GM03348 (cell line): ENCODE results near the gene TEDC1.

ENCODE experiments used
- DNase-seq: peaks from one replicate; pipeline ENCODE4 v3.0.0; 2012; ENCODE audit warnings: low spot score

The TEDC1 gene

DNA sequence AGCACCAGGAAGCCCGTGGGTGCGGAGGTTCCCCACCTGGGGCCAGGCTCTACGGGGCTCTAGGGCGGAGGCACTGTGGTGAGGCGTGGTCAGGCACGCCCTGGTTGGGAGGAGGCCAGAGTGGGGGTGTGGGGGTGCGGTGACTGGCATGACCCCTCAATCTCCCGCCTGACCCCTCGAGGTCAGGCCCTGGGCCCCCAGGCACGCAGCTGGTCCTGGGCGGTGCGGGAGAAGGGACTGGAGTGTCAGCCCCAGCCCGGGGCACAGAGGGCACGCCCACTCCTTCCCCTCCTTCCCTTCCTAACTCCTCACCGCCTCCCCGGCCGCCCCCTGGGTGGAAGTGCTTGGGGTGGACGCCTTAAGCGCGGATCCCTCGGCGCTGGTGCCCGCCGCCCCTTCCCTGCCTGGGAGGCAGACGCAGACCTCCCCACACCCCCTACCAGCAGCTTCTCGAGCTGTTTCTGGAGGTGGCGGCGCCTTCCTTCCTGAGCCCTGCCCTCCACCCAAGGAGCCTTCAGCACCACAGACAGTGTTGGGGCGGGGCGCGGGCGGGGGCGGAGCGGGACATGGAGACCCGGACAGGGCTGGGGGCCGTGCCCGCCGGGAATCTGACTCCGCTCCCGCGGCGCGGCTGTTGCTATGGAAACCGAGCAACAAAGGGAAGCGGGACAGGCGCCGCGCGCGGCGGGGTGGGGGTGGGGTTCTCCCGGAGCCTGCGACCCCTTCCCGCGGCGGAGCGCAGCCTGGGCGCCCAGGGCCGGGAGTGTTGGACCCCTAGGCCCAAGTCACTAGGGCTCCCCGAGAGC lies 17.2 kb upstream of the TEDC1 start:
- peak; percentile 90 for DNase-seq

DNA sequence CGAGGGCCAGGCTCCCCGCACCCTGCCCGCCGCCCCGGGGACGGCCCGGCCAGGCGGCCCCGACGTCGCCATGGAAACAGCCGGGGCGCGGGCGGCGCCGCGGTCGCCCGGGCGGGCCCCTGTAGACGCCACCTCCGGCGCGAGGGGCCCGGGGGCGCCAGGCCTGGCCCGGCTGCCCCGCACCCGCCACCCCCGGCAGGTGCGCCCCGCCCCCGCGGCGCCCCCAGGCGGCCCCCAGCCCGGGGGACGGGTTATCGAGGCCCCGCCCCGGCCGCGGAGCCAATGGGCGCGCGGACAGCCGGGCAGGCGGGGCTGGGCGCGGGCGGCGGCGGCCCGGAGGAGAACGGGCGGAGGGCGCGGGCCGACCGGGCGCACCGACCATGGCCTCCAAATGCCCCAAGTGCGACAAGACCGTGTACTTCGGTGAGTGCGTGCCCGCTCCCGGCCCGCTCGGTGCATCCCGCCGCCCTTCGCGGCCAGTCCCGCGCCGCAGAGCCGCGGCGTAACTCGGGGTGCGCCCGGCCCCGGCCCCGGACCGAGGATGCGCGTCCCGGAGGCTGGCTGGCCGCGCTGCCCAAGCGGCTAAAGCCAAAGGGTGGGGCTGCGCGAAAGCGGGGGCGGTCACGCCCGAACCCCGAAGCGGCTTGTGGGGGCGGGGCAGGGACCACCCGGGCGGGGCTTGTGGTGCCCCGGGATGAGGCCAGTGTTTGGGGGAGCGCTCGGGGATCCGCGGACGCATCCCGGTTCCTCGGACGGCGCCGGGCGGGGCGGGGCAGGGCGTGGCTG lies 16.4 kb upstream of the TEDC1 start, which contains the start of gene CRIP2:
CRIP2 (plus strand) TSS at position 339 of the 786 bp plus-strand sequence; CDS start at position 381, 42 bp downstream.
- DNase-seq: peak; percentile 95

DNA sequence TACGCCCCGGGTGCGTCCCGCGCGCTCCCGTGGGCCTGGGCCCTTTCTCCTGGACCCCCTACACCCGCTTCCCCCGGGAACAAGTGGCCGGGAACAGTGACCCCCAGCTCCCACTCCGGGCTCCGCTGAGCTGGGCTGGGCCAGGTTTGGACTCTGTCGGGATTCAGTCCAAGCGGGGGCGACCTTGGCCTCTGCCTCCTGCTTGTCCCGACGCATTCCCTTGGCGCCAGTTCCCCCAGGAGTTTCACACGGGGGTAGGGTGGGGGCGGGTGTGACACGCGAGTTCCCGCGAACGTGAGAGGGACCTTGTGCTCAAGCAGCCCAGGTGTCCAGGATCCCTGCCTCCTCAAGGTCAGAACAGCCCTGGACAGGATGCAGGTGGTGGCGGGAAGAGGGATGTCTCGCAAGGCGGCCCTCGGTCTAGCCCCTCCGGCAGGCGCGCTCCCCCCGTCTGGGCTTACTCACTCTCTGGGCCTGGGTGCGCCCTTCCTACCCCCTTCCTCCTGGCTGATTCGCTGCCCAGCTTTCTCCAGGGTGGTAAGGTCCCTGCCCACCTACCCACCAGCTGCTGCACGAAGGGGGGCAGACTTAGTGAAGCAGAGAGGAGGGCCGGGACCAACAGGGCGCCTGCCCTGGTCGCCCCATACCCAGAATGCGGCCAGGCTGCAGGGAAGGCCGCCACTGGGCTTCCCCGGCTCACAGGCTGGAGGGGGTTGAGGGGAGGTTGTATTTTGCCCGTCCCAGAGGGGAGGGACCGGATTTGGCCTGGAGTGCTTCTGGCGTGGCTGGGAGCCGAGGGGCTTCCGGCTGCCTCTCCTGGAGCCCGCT lies 15.6 kb upstream of the TEDC1 start:
- peak; percentile 83 for DNase-seq

DNA sequence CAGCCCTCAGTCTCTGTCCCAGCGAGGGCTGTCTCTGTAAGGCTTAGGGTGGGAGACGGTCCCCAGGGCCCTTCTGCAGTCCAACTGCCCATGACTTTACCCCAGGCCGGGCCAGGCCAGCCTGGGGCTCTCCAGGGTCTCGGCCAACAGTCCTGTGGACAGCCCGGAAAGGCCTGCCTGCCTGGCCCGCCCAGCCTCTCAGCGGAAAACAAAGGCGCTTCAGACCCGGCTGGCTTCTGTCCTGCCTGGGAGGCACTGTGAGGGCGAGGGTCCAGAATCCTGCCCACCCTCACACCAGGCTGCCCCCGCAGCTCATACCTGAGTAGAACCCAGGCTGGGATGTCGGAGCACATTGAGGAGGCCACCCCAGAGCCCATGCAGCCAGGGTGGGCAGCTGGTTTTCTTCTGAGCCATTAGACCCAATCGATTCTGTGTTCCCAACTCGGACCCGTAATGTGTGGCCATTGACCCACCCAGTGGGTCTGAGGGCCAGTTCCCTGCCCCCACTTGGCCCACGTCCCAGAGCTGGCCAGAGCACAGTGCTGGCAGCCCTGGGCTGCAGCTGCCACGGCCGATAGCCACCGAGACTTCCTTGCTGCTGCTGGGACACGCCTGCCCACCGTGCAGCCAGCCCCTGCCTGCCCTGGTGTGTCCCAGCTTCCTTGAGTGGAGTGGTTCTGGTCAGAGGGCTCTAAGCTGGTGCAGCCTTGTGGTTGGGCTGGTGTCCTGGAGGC lies 14.8 kb upstream of the TEDC1 start:
- peak; percentile 69 for DNase-seq

DNA sequence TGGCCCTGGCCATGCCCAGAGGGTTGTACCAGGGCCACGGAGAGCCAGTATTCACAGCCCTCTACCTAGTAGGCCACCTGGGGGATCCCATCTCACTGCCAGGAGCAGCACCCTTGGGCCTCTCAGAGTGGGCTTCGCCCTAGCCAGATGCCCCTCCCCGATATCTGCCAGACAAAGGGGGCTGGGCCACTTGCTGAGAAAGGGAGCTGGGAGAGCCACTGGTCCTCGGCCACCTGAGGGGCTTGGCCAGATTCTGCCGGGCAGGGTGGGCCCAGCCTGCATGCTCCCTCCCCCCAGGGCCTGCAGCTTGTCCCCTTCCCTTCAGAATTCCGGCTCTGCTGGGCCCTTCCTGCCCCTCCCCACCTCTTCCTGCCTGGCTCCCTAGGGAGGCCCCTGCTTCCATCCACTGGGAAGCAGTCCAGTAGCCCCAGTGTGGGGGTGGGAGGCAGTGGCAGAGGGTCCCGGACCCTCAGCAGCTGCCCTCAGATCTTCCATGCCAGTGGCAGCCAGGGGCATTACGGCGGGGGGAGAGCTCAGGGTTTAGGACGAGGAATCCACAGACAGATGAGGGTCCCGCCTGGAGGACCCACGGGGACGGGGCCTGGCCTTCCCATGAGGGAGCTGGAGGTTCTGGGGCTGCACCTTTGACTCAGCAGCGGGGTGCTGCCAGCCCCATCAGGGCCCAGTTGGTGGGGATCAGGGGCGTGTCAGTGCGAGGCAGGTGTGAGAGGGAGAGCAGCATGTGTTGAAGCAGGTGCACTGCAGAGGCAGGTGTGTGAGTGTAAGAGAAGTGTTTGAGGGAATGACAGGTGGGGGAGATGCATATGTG lies 14.0 kb upstream of the TEDC1 start:
- no peak for DNase-seq

DNA sequence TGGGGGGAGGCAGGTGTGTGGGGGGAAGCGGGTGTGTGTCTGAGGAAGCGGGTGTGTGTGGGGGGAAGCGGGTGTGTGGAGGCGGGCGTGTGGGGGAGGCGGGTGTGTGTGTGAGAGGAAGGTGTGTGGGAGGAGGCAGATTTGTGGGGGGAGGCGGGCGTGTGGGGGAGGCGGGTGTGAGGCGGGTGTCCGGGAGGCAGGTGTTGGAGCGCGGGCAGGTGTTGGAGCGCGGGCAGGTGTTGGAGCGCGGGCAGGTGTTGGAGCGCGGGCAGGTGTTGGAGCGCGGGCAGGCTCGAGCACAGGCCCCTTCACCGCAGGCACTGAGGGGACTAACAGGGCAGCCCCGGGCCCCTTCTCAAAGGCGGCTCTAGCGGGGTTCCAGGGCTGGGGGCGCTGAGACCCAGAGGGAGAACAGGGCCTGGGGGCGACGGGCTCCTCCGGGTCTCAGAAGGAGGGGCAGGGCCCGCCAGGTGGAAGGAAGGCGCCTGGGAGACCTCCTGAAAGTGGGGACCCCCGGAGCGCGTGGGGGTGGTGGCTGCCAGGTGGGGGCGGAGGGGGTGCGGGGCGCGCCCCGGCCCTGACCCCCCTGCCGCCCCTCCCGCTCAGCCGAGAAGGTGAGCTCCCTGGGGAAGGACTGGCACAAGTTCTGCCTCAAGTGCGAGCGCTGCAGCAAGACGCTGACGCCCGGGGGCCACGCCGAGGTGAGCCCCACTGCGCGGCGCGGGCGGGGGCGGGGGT lies 13.2 kb upstream of the TEDC1 start:
- DNase-seq: peak; percentile 37

DNA sequence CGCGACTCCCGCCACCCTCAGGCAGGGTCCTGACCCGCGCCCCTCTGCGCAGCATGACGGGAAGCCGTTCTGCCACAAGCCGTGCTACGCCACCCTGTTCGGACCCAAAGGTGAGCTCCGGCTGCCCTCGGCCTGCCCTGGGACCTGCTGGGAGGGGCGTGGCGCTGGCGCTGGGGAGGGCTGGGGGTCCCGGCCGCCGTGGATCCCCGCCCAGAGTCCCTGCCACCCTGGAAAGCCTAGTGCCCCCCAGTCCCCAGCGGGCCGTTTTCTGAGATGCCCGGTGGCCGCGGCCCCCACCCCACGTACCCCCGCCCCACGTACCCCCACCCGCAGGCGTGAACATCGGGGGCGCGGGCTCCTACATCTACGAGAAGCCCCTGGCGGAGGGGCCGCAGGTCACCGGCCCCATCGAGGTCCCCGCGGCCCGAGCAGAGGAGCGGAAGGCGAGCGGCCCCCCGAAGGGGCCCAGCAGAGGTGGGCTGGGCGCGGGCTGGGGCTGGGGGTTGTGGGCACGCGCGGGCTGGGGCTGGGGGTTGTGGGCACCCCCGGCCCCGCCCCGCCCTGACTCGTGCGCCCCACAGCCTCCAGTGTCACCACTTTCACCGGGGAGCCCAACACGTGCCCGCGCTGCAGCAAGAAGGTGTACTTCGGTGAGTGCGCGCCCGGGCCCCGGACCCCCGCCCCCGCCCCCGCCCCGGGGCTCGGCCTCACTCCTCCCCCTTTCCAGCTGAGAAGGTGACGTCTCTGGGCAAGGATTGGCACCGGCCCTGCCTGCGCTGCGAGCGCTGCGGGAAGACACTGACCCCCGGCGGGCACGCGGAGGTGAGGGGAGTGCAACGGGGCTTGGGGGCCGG lies 12.4 kb upstream of the TEDC1 start:
- no peak for DNase-seq

DNA sequence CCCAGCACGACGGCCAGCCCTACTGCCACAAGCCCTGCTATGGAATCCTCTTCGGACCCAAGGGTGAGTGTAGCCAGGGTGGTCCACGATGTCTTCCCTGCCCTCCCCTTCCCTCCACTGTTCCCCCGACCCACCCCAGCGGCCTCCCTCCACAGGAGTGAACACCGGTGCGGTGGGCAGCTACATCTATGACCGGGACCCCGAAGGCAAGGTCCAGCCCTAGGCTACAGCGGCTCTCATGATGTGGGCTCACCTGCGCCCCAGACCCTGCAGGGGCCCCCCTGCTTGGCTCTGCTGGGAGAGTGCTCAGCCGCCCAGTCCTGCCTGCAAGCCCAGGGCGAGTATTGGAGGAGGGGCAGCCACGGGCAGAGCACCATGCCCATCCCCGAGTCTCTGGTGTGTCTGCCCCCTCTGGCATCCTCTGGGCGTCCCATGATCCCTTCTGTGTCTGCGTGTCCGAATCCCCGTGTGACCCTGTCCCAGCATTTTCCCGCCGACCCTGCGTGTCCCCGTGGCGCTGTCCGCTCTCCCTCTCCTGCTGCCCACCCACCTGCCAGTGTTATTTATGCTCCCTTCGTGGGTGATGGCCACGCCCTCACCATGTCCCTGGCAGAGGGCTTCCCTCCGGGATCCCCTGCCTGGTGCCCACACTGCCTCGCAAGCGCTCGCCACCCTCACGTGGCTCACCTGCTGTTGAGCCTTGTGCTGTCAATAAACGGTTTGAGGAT lies 11.5 kb upstream of the TEDC1 start:
- DNase-seq: no peak

DNA sequence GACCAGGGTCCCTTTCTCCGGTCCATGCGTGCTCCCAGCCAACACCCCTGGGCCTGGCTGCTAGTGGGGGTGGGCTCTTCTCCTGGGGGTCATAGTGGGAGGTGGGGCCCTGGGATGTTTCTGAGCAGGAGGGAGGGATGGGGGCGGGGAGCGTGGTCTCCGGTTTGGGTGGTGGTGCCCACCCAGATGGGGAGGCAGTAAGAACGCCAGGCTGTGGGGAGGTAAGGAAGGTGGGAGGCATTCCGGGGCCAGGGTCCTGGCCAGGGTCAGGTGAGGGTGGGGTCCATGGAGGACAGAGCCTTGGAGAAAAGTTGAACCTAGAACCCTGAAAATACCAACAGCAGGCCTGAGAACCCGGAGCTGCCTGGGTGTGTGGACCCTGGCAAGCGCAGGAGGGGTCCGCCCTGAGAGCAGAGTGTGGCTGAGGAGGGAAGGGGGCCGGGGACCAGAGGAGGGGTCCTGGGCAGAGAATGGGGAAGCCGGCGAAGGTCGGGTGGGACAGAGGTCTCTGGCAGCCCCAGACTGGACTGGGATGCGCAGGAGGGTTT lies 10.8 kb upstream of the TEDC1 start:
- DNase-seq: no peak

DNA sequence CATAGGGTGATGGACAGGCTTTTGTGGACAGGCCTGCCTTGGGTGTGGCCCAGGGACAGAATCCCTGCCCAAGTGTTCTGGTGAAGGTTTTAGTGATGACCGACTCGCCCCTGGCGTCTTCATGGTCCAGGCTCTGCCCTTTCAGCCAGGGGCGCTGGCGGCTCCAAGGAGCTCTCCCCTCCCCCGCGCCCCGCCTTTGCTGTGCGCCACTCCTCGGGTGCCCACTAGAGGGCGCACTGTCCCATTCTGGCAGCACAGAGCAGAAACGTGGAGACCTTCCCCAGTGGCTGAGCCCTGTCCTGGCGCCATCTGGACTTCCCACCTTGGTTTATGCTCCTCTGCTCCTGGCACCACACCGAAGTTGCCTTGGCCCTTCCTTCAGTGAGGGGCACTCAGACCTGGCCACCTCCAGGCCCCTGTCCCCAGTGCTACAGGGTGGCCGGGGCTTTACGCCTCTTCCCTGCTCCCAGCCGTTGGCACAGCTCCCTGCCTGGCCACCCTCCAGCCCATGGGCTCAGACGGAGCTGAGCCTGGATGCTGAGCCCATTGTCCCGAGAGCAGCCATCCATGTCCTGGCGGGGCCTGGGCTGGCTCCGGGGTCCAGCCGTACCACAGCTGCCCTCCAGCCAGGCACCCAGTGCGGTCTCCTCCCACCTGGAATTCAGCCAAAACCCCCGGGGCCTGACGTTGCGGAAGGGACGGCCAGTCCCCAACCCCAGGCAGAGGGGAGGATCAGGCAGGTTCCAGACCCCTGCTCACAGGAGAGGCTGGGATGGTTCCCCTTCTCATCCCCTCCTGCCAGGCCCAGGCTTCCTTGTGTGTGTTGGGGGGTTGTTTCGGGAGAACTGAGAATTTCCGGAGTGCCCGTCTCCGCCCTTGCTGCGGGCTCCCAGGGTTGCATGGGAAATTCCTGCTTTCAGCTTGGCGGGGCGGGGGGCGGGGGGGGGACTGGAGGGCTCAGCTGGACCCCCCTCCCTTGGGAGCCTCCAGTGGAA lies 9.9 kb upstream of the TEDC1 start:
- peak; percentile 93 for DNase-seq

DNA sequence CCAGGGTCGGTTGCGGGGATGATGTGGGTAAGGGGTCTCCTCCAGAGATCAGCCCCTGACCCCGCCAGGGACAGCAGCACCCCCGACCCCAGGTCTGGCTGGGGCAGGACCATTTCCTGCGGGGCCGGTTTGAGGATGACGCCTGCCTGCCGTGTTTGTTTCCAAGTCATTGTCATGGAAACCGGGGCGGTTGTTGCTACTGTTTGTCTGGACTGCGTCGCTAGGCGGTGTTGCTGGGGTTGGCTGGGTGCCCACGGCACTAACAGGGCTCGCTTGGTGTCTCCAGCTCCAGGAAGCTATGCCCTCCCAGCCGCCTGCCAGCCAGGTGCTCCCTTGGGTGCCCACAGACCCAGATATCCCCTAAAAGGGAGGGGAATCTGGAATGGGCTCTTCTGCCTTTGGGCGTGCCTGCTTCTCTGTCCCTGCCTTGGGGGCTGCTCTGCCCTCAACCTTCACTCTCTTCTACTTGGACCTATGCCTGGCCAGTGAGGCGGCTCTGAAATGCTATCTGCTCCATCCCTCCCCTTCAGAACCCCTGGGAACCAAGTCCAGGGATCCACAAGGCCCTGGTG lies 9.1 kb upstream of the TEDC1 start:
- peak; percentile 93 for DNase-seq

DNA sequence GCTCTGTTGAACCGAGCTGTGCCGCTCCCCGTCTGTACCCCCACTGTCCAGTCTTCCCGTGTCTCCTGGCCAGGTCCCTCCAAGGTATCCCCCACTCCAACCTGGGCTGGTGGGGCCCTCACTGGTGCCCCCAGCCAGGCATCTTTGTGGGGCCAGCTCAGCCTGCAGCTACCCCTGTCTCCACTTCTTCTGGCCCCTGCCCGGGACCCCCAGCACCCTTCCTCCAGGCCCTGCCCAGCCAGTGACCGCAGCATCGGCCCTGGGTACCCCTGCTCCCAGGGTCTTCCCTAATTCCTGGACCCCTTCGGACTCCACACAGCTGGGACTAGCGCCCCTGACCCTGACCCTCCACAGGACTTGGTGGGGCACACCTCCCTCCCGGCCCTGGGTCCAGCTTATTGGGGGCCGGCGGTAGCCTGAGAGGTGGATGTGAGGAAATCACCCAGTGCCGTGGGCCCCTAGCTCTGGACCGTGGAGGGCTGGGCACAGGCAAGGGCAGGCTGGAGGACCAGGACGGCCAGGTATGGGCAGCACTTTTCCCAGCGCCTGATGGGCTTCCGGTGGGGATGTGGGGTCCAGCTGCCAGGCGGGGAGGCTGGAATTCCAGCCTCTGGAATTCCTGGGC lies 8.4 kb upstream of the TEDC1 start:
- no peak for DNase-seq

DNA sequence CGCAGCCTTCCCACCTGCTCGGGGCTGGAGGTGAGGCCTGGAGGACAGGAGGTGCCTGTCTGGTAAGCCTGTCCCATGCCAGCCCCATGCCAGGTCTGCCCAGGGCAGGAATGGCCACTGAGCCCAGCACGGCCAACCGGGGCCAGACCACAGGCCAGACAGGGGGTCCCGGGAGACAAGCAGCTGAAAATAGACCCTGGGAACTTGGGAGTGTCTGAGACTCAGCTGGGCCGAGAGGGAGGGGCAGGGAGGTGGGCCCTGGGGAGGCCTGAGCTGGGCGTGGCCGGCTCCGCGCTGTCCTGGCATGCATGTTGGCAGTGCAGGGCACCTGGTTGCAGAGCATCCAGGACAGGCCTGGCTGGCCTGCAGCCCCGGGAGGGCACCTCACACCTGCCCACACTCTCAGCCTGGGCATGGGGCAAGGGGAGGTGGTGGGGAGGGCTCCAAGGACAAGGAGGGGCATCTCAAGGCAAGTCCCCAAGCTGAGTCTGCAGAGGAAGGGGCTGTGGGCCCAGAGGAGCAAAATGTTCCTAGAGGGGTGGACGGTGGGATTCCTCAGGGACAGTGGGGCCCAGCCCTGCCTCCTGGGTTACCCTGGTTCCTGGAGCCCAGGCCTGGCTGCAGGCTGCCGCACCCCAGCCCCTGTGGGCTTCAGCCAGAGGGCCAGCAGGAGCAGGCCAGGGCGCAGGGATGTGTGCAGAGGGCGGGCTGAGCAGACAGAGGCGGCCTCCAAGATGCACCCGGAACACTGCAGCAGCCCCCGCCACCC lies 7.6 kb upstream of the TEDC1 start:
- no peak for DNase-seq

DNA sequence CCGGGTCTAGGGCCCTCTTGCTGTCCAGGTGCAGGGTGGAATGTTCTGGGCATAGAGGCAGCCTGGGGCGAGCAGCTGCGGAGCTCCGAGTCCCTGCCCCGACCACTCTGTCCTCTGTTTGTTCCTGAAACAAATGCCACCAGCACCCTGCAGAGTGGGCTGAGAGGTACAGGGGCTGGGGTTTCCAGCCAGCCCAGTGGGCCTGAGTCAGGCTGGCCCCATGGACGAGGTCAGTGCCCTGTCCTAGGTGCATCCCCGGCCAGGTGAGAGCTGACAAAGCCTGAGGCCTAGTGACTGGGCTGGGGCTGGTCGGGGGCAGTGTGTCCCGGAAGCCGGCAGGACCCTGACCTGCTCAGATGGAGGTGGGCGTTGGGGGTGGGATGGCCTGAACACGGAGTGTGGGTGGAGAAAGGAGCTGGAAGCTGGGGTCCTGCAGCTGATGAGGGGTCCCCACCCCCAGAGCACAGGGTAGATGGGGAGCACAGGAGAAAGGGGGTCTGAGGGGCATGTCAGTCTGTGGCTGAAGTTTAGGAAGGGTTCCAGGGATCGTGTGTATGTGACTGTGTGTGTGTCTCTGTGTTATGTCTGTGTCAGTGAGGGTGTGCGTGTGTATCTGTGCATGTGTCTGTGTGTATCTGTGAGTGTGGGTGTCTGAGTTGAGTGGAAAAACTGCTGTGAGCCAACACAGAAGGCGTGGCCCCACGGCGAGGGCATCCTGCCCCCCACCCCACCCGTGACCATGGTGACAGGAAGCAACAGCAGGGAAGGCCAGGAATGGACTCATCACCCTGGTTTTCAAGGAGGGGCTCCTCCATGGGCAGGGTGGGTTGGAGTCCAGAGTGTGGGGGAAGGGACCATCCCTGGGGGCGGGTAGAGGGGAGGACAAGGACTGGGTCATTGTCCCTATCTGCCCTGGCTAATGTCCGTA lies 6.7 kb upstream of the TEDC1 start:
- peak; percentile 48 for DNase-seq
